Fibroblast of skin of scalp (primary cell): ENCODE data around the gene ONECUT2.

Experiments used
- DNase-seq: peaks from one replicate; pipeline ENCODE4 v3.0.0-alpha.2; 2013

ONECUT2 gene

GRCh38 chr18:57529151-57529550 lies 94.0 kb downstream of the ONECUT2 start:
- DNase-seq = no peak

- DNase-seq = no peak
Observed at GRCh38 chr18:57533006-57533867, 98.1 kb downstream of the ONECUT2 start.

DNA sequence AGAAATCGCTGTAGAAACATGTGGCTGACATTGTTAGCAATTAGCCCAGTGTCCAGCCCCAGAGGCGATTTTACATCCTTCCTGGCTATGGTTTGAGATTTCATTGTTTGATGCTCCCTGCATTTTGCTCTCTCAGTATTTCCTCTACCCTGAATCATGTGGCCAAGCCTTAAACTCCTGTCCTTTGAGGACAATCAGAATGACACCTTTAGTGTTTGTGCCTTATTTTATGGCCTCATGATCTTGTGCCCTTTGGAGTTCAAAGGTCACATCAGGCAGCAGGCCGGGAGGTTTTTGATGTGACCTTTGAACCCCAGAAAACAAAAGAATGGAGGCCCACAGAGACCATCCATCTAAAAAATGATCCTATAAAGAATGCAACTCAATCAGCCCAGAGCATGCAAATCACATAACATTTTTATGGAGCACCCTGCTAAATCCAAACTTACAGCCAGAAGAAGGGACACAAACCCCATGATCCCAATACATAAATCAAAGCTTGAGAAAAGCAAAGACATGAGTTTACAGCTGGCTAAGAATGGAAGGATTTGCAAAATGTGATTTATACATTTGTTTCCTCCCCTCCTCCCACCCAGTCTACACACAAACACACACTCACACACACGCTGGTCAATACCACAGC lies 98.8 kb downstream of the ONECUT2 start:
- no peak for DNase-seq

DNA sequence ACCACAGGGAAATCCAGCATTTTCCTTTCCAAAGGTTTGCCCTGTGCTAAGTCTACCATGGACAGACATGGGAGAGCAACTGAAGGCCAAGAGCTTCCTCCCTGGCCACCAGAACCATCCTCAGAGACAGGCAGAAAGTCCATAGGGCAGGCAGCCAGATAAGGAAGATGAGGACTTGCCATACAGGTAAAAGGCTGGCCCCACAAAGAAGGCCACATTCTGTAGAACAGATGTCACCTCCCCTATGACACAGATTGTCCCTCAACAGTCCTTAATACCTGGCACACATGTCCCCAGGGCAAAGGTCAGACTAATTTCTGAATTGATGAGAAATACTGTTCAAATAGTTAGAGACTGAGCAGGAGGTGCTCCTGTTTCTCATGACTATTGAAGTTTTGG lies 99.3 kb downstream of the ONECUT2 start:
- no peak for DNase-seq

DNA sequence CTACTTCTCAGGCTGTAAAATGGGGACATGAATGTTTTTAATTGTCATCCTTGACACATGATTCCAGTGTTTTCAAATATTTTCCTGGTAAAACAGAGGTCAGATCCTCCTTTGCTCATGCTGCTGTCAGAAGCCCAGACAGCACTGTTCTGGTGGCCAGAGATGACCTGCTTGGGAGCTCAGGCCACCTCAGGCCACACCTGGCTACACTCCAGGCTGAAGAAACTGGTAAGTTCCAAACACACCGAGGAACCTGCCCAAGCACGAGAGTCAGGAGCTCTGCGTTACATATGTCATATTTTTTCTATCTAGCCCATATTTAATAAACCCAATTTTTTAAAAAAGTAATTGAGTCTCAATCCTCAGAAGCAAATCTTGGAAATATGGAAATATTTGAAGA lies 103.4 kb downstream of the ONECUT2 start:
- DNase-seq = no peak

- DNase-seq = no peak
Observed at GRCh38 chr18:57539702-57540101, 104.5 kb downstream of the ONECUT2 start.
